Limb (tissue), 2 donors: ENCODE results near the gene PON3.

Source experiments
- DNase-seq, 2 donors: peaks; one replicate each; pipeline ENCODE4 v3.0.0-alpha.2; 2016; ENCODE audit errors: extremely low spot score in 2 of 2

PON3 gene

DNA sequence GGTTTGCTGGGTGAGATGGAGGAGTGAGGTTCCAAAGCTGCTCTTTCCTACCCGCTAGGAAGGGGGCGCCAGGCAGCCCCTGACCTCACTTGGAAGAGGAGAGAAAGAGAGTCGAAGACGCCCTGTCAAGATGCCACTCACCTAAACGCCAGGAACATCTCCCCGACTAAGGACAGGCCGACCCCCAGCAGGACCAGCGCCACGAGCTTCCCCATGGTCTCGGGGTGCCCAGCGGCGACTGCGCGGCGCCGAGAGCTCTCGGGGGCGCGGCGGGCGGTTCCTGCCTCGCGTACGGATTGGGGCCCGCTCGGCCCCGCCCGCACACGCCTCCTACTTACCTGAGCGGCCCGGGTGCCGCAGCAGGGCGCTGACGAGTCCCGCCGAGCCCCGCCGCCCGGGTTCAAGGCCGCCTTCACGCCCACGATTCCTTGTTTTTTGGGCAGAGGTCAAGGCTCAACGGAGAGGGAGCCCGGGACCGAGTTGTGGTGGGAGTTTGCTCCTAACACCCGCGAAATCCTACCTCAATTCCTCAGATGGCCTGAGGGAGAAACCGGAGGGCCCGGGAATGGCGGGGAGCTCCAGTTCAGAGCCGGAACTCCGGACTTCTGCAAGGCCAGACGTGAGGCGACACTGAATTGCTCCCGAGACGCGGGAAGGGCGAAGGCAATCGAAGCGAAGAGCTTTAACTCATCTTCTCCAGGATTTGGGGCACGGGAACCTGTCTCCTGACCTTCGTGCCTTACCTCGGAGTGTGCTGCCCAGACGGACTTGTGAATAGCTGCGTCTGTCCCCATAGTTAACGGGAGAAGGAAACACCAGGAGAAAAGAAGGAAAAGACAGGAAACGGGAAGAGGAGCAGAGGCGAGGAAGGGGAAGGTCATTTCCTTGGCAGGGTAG lies at the start of gene PON3:
Gene PON3 (minus strand): TSS at position 240 of the 897 bp plus-strand sequence. CDS start 25 bp downstream, at position 215.
- peak in 1 of 2 donors; percentile 48 for DNase-seq

DNA sequence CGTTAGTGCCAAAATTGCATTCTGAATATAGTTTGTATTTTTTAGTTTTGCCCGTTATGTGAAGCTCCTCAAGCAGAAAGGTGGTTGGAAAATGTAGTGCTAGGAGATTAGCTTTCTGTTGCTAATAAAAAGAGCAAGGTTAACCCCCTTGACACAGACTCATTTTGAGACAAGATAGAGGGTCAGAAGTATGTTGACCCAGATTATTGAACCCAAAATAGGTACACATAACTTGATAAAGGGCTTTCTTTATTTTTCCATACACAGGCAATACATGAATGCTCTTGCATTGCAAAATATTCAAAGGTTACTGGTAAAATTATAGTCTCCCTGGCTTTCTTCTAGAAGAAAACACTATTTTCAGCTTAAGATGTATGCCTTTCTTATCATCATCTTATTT lies 48.6 kb upstream of the PON3 start:
- no peak for DNase-seq

DNA sequence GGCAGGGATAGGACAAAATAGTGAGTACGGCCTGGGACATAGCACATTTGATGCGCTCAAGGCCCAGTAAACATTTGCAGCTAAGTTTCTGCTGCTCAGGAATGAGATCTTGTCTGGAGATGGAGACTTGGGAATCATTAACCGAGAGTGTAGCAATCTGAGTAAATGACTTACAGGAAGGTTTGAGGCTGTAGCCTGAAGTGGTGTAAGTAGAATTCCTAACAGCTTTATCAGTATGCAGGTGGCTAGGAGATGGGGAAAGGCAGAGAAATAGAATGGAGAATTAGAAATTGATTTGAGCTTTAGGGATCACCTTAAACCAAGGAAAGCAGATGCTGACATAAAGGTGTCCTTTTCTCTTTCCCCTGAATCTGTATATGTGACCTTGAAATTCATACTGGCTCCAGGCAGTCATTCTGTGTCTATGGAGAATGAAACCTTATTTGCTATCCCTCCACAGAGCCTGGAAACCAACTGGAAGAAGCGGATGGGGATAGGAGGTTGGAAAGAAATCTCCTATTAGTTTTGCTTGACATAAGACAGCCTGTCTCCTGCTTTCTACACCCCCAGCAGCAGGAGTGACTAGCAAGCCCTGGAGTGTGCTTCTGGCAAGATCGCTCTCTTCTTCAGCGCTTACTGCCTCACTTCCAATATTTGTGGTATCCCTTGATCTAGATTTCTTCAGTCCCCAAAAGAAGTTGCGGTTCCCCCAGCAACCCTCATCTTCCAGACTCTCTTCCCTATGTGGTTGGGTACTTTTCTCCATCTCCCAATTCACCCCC lies 45.1 kb upstream of the PON3 start:
- DNase-seq = no peak

DNA sequence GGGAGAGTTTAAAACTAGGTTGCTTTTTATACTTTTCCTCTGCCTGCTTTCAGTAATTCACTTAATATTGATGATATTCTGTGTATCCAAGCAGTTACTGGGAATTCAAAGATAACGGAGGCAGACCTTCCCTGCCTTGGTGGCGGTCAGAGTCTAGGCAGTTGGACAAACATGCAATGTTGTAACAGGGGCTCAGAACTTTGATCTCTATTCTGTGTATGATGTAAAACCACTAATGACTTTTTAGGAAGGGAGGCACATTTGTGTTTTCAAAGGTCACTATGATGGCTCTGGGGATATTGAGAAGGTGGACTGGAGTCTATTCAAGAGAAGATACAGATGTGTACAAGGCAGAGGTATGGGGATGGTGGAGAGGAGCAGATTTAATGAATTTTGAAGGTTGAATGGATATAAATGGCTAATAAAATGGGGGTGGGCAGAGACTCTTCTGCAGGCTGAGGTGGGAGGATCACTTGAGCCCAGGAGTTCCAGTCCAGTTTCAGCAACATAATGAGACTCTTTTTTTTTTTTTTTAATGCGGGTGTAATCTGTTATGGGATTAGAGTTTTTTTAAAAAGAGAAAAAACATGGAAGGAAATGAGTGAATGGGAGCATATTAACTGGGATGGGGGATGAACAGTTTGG lies 44.3 kb upstream of the PON3 start:
- no peak for DNase-seq

DNA sequence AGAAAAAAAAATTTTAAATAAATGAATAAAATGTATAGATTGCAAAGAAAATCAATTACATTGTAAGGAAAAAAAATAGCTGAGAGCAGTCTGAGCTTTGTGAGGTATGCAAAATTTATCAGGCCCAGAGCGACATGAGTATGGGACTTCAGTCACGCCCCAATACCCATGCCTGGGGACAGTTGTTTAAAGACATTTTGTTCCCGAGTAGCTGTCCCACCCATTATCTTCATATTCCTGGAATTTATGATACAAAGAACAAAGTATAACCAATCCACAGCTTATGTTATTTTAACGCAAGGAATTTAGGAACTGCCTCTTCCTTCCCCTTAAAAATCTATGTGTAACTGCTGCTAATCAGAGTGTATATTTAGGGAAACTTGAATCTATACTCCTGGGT lies 40.2 kb upstream of the PON3 start:
- DNase-seq = no peak

DNA sequence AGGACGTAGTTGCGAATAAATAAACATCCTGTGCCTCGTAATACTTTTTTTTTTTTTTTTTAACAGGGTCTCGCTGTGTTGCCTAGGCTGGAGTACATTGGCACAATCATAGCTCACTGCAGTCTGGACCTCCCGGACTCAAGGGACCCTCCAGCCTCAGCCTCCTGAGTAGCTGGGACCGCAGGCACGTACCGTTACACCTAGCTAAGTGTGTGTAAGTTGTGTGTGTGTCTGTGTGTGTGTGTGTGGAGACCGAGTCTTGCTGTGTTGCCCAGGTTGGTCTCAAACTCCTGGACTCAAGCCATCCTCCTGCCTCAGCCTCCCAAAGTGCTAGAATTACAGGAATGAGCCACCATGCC lies 39.2 kb upstream of the PON3 start:
- no peak for DNase-seq

DNA sequence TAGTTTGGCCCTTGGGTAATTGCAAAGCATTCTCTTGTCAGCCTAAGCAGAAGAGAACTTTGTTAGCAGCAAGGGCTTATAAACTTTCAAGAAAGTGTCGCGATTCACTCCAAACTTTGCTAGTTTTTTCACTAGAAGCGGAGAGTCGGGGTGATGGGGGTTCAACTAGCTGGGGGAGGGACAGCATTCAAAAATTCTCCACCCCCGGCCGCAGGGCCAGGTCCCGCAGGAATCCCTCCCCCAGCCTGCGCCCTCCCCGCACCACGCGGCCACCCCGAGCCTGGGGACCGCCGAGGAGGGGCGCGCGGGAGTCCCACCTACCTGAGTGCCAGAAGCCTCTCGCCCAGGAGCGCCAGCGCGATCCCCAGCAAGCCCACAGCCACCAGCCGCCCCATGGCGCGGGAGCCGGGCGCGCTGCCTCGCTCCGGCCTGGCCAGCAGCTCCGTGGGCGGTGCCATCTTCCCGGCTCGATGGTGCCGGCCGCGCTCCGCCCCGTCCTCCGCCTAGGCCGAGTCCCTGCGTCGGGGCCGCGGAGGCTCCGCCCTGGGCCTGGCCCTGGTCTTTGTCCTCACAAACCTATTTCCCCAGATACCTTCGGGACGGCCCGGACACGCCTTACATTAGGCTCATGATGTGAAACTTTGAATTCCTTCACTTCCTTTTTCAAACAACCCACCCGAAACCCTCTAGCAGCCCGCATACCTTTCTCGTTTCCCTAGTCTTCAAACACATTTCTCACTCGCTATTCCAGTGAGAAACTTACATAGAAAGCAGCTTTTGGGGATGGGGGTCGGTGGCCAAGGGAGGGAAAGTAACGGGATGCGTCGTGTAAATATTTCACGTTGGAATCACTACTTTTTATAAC lies 38.6 kb upstream of the PON3 start, which contains the start of gene PON2:
Gene PON2 (minus strand): TSS at position 472 of the 865 bp plus-strand sequence. CDS start 77 bp downstream, at position 395.
- DNase-seq = peak; percentile 82 to 88

DNA sequence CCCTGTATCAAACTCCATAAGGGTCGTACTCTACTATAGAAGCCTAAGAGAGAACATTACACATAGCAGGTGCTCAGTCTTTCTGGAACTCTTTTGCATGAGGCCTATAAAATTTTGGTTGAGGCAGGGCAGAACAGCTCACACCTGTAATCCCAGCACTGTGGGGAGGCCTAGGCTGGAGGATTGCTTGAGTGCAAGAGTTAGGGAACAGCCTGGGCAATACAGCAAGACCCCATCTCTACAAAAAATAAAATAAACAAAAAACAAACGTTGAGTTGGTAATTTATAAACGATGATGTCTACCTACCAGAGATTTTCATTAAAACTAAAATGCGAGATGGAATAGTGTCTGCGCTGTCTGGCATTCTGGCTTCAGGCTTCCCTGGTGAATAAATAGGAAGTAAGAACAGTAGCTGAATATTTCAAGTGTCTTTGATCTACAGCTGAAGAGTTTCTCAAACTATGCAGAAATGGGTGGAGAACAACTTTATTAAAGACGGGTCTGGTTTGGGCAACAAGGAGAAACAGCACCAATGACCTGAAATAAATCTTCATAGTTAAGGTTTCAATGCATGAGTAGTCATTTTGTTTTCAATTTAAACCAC lies 37.9 kb upstream of the PON3 start:
- DNase-seq = no peak

DNA sequence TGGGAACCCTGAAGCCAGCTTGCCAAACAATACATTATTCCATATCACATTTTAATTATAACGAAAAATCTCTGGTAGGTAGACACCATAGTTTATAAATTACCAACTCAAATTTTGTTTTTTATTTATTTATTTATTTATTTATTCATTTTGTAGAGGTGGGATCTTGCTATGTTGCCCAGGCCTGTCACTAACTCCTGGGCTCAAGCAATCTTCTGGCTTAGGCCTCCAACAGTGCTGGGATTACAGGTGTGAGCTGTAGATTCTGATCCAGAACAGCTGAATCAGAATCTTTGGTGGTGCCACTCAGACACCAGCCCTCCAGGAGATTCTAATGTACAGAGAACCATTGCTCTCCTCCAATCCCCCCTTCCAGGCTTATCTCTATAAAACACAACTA lies 37.0 kb upstream of the PON3 start:
- DNase-seq = no peak

DNA sequence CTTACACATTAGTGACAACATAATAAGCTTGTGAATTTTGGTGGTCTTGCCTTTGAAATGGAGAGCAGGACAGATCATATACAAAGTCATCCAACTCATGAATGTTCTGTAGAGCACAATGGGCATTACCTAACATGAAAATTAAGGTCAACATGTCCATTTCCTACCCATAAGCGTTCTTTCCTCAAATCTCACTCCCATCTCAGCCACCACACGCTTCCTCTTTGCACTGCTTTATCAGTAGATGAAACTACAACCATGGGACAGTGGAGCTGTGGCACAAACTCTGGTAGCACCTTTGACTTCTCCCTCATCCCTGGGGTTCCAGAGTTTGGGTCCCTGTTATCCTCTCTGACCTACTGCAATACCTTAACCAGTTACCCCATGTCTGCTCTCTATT lies 36.4 kb upstream of the PON3 start:
- no peak for DNase-seq

DNA sequence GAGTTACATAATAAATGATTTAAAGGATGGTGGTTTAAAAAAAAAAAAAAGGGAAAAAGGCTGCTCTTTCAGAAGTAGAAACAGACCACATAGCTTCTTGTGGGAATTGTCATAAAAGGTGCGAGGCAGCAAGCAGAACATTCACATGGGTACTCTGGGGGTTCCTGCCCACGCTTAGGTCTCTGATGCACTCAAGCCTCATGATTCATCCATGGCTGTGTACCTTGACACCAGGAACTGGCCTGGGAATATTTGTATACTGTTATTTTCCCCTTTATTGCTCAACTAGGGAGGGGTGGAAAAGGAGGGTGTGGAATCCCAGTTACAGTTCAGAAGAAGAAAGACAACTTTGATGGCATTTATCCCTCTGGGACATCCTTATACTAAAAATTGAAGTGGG lies 34.7 kb upstream of the PON3 start:
- no peak for DNase-seq

DNA sequence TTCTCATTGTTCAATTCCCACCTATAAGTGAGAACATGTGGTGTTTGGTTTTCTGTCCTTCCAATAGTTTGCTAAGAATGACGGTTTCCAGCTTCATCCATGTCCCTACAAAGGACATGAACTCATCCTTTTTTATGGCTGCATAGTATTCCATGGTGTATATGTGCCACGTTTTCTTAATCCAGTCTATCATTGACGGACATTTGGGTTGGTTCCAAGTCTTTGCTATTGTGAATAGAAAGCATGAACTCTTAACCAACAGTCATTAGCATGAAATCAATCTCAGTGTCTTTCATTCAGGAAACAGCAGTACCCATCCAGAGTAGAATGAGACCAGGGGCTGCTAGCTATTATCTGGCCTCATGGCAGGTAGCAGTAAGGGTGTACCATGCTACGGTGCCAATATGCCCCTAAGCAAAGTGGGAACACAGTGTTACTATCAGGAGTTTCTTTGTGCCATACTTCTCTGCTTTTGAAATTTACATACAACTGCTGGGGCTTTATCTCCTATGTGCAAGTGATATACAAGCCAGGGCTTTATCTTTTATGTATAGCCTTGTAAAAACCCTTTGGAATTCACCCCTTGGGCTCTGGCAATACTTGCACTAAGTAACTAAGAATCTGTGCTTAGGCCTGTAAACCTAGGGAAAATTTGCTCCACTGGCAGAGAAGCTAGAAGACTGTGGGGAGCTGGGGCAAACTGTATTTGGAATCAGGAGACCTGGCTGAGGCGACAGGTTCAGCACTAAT lies 33.2 kb upstream of the PON3 start:
- DNase-seq = no peak

DNA sequence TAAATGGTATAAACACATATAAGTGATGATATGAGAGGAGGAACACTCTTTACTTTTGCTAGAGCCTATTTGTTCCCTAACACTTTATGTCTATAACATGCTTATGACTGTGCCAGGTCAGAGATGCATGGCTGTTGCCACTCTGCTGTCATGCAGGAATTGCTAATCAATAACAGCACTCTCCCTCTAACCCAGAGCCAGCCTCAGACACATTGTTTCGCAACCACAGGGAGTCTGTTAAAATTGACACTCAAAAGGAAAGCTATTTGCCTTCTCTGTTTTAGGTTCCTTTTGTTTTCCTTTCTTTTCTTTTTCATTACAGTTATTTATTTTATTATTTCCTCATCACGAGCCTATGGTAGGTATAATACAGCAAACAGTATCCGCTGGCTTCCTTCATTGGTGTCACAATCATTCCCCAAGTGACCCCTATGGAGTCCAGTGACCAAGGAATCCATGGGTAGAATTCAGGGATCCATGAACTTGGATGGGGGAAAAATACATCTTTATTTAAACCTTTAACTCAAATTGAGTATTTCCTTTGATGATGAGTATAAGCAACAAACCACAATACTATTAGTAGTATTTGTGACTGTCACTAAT lies 31.8 kb upstream of the PON3 start:
- DNase-seq = no peak

DNA sequence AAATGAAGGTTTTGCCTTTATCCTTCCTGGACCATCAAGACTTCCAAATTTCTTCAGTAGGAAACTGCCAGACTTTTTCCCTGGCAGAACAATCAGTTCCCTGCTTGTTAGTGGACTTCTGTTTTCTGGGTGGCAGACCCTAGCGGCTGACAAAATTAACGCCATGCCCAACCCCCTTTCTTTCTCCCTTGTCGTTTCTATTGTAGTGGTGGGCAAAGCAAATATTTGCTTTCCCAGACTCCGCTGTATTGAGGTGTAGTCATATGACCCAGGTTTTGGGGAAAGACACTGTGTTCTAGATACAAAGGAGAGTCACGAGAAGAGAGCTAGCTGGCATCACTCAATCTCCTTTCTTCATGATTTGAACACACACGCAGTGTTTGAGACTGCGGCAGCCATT lies 31.0 kb upstream of the PON3 start:
- DNase-seq = no peak

DNA sequence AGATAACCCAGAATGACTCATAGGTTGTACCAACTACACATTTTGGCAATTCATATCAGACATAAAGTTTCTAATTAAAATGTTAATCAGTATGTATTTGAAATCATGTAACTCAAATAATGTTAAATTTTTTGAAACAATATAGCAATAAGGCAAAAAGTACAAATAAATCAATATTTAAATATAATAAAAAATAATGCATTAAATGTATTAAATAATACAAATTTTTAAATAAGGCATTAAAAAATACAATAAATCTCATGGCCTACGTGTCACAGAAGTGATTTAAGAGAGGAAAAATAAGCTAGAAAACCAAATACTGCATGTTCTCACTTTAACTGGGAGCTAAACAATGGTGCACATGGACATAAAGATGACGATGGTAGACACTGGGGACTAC lies 29.5 kb upstream of the PON3 start:
- no peak for DNase-seq

DNA sequence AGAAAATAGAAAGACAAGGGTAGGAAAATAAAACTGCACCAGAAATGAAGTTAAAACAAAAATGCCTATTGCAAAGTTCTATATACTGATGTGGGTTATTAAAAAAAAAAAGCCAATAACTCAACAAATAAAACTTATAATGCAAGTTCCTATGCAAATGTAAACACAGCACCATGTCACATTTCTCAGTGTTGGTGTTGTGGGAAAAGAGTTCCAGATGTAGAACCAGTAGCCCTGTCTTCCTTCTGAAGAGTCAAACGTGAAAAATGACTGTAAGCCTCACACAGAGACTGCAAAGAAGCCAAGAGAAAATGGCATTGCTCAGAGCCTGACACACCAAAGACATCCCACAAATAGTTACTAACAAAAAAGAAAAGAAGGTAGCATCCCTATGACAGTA lies 28.5 kb upstream of the PON3 start:
- no peak for DNase-seq

DNA sequence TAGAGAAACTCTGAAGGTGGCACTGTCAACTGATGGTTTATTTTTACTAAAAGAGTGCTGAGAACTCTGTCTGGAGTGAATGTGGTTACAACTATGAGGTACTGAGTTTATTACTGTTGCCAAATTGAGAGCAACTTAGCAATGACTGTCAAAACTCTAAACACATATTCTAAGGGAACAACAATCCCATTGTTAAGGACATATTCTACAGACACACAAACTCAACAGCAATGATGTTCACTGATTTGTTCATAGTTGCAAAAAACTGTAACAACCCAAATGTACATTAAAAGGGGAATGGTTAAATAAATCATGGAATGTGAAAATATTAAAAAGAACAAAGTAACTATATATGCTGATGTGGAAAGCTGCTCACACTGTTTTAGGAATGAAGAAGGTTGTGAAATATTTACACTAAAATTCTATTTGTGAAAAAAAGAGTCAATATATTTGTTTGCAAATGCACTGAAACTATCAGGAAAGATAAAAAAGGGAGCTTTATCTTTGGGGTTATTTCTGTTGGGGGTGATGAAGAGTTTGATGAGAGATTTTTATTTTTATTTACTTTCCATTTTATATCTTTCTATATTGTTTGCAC lies 25.8 kb upstream of the PON3 start:
- DNase-seq = no peak

DNA sequence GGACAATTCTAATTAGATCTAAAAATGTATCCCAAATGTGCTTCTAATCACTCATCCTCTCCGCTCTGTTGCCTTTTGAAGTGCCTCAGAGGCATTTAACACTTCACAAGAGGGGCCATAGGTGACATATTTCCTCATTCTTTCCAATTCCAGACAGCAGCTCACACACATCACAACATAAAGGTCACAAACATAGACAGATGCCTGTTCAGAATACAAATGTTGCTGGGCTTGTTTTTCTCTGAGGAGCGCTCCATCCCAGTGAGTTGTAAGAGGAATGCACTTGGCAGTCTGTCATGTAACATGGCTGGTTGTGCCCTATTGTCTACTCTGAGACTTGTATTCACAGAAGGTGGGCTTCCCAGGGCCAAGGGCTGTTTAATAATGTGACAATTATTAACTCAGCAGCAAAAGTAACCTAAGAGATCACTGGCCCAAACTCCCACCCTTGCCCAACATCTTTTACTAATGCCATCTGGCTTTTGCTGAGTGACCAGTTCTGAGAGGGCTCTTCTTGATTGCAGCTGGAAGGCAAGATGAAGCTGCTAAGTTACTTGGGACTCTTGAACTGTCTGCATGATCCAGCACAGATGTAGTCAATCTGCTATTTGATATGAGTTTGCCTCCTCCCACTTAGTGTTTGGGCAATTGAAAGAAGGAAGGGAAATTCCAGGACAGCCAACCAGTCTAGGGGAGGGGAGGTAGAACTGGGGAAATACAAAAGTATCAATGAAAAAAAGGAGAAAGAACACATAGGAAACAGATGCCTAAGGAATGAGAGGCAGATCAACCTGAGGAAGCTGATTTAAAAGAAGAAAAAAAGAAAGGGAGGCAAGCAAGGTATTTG lies 25.0 kb upstream of the PON3 start:
- DNase-seq = no peak
